Duodenal mucosa (tissue), 2 donors: ENCODE results near the gene CPOX.

Experiments
- H3K27ac ChIP-seq: one replicate; pipeline ENCODE4 v1.7.0; 2013; ENCODE audit warnings: low read depth, low read length
- H3K27me3 ChIP-seq, 2 donors: one replicate each; pipeline ENCODE4 v1.7.0; 2013; ENCODE audit warnings: low read length in 2 of 2, control low read depth in 1 of 2; ENCODE audit not compliant: insufficient read depth in 2 of 2, control insufficient read depth in 1 of 2
- H3K36me3 ChIP-seq, 2 donors: one replicate each; pipeline ENCODE4 v1.7.0; 2013; ENCODE audit warnings: low read length in 2 of 2, control low read depth in 1 of 2; ENCODE audit not compliant: insufficient read depth in 2 of 2, control insufficient read depth in 1 of 2
- H3K4me1 ChIP-seq, 2 donors: one replicate each; pipeline ENCODE4 v1.7.0; 2013; ENCODE audit warnings: low read length in 2 of 2, control low read depth in 1 of 2; ENCODE audit not compliant: insufficient read depth in 2 of 2, control insufficient read depth in 1 of 2
- H3K4me3 ChIP-seq, 2 donors: one replicate each; pipeline ENCODE4 v1.7.0; 2013; ENCODE audit warnings: low read length in 2 of 2, low read depth in 1 of 2
- H3K9ac ChIP-seq, 2 donors: one replicate each; pipeline ENCODE4 v1.7.0; 2013; ENCODE audit warnings: low read length in 2 of 2, low read depth in 1 of 2
- H3K9me3 ChIP-seq, 2 donors: one replicate each; pipeline ENCODE4 v1.7.0; 2013; ENCODE audit warnings: low read length in 2 of 2, control low read depth in 1 of 2; ENCODE audit not compliant: control insufficient read depth in 1 of 2

CPOX gene

DNA sequence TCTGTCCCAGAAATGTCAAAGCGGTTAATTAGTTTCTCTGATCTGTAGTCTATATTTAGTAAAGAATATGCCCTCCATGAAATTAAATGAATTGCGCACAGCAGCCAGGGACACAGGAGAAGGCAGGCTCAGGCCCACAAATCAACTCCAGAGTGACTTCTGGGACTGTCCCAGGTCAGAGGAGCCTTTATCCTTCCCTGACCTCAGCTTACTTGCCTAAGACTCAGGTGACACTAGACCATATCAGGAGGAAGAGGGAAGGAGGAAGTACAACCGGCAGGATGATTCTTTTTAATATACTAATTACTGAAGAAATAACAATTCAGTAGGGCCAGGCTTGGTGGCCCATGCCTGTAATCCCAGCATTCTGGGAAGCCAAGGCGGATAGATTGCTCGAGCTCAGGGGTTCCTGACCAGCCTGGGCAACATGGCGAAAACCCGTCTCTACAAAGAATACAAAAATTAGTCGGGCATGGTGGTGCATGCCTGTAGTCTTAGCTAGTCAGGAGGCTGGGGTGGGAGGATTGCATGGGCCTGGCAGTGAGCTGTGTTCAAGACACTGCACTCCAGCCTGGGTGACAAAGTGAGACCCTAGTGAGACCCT lies 63.5 kb downstream of the CPOX start:
- Histone ChIP-seq H3K4me3 (no peak overlapping the region), H3K36me3 (no peaks in the 10 kb centered on the region), H3K9me3 (no peaks in the 10 kb centered on the region), H3K4me1 (peaks cover 0 to 4% of the 10 kb centered on the region in 2 donors), H3K9ac (no peak overlapping the region), H3K27me3 (no peaks in the 10 kb centered on the region), H3K27ac (no peak overlapping the region)
